DMS153 treated with DMSO at 0.1 percent for 48 hours (cell line): Measurements from ENCODE around the gene DYNLT2.
A peak's percentile ranks its signal among the peaks of the same experiment; 100 is the strongest.
"Not testable (repeated sequence)": the region's sequence is repeated elsewhere in the genome, so short reads cannot be mapped to it uniquely, and the experiment has no call there.

ENCODE experiments used
- DNase-seq: peaks from one replicate; lab custom pipeline; 2025; ENCODE audit not compliant: unreplicated experiment; lab: John Stamatoyannopoulos, UW

DYNLT2 gene

GRCh38 chr6:169701954-169702839, 49.2 kb downstream of the DYNLT2 start, which contains the start of the genes C6orf120 and WDR27:
Gene C6orf120 (plus strand): TSS chr6:169702126. CDS start chr6:169702460, 334 bp downstream.
Gene WDR27 (minus strand): TSS chr6:169702029. CDS start chr6:169689005, 13,024 bp downstream.
- DNase-seq: peak; percentile 67

- no peak for DNase-seq
Observed at GRCh38 chr6:169701311-169701953, 49.9 kb downstream of the DYNLT2 start.

- DNase-seq: no peak
Observed at GRCh38 chr6:169700296-169700695, 51.1 kb downstream of the DYNLT2 start.

GRCh38 chr6:169697115-169697514, 54.3 kb downstream of the DYNLT2 start:
- not testable (repeated sequence) for DNase-seq

GRCh38 chr6:169695131-169695530, 56.2 kb downstream of the DYNLT2 start:
- DNase-seq: no peak

GRCh38 chr6:169692516-169692915, 58.9 kb downstream of the DYNLT2 start:
- DNase-seq: no peak

GRCh38 chr6:169691260-169691659, 60.1 kb downstream of the DYNLT2 start:
- no peak for DNase-seq
